Left lung (tissue), 10 donors: ENCODE data around the gene STRA8. TPM values are rescaled to one million over a fixed set of nuclear protein-coding genes. Genes with fewer than 3 reads are reported as not detected.
A peak's percentile ranks its signal among the peaks of the same experiment; 100 is the strongest.
"Not testable (repeated sequence)": the region's sequence is repeated elsewhere in the genome, so short reads cannot be mapped to it uniquely, and the experiment has no call there.

Experiments used
- ATAC-seq: fragments of 200-7000 bp; cut with Tn5 transposase; one replicate; pipeline ENCODE4 v1.9.1; 2020; ENCODE audit warnings: moderate library complexity
- DNase-seq, 4 donors: peaks; one replicate each; pipeline ENCODE4 v3.0.0-alpha.2; 2013 to 2020
- H3K27ac ChIP-seq, 2 donors: fragments of 200-600 bp; sonication (generic) in 1 of 2; one replicate each; pipeline versions ENCODE4 v1.5.0 to v1.8.0; 2020 to 2021
- H3K27me3 ChIP-seq, 2 donors: fragments of 200-600 bp; sonication (generic) in 1 of 2; one replicate each; pipeline versions ENCODE4 v1.5.0 to v1.8.0; 2020 to 2021
- H3K36me3 ChIP-seq, 2 donors: fragments of 200-600 bp; sonication (generic) in 1 of 2; one replicate each; pipeline versions ENCODE4 v1.5.0 to v1.8.0; 2020 to 2021
- H3K4me1 ChIP-seq, 2 donors: fragments of 200-600 bp; one replicate each; pipeline ENCODE4 v1.8.0; 2021
- H3K4me3 ChIP-seq, 2 donors: fragments of 200-600 bp; sonication (generic) in 1 of 2; one replicate each; pipeline versions ENCODE4 v1.5.0 to v1.8.0; 2020 to 2021; ENCODE audit warnings: mild to moderate bottlenecking in 1 of 2
- H3K9me3 ChIP-seq, 2 donors: fragments of 200-600 bp; sonication (generic) in 1 of 2; one replicate each; pipeline versions ENCODE4 v1.5.0 to v1.8.0; 2020 to 2021
- CTCF ChIP-seq, 2 donors: fragments of 200-600 bp; sonication (generic) in 1 of 2; IDR thresholded peaks; one replicate each; pipeline versions ENCODE4 v1.5.0 to v1.8.0; 2021; ENCODE audit warnings: antibody characterized with exemption in 2 of 2
- intact Hi-C, 2 donors: fragments of 100-400 bp; cut with DNase I; formaldehyde crosslinking; loops; one replicate each; pipeline versions ENCODE4 v1.11.2 to v1.14.2; 2022
- polyA plus RNA-seq, 6 donors: library from polyadenylated mRNA; unstranded; fragments of 120-200 nt; gene quantifications; one replicate each; pipeline ENCODE4 v1.2.1, GENCODE V29; 2013; ENCODE audit not compliant: insufficient read length in 6 of 6
- total RNA-seq, 2 donors: library from RNA; stranded (reverse); fragmentation: NEBNext Ultra II Directional; extraction: Animal tissue kit (Norgen Biotek cat#: 25700); gene quantifications; one replicate each; pipeline ENCODE4 v1.2.1, GENCODE V29; 2021
- donor health status: DM: no; HTN: yes; CAD: no.
- donor health status: DM: no; HTN: no; CAD: no.

Gene STRA8
- total and polyA plus RNA-seq, 8 donors, result 0.14 to 0.40 (median 0.20) TPM; not detected in 3

DNA sequence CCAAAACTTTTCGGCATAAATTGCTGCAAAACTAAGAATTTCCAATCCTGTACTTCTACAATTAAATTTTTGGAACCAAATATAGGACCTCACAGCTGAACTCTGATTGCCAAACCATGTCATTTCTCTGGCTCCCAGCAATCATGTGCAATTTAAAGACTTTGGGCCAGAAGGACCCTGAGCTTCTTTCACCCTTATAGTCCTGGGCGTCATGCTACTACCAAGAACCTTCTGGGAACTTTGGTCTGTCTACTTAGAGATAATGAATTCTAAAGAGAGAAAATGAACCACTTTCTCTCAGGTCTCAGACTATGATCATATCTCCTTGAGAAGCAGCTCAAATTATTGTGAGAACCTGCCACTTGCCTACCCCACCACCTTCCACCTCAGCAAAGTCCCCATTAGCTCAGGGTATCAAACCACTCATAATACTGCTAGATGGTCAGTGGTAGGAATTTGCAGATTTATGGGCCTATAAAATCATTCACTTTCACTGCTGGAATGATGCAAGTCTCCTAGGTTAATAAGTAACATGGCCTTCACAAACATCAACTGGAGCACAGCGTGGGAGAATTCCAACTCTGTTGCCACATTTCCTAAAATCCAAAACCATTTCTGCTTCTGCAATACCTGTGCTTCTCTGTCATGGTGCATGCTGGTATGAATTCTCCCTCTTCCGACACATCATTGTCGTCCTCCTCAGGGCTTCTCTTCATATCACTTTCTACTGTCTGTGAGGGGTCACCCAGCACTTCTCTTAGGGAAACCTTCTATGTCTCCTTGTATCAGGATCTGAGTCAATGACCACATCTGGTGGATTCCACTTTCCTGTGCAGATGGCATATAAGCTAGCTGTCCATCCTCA lies 15.8 kb upstream of the STRA8 start:
- Histone ChIP-seq H3K36me3 (no peaks in the 10 kb centered on the region), H3K4me1 (no peaks in the 10 kb centered on the region), H3K27me3 (no peaks in the 10 kb centered on the region), H3K9me3 (no peaks in the 10 kb centered on the region), H3K27ac (no peak overlapping the region), H3K4me3 (no peak overlapping the region)
- ATAC-seq (peak; percentile 47), DNase-seq (no peak)
- no peak for TF ChIP-seq CTCF (IDR thresholded peaks at IDR 0.05)
- intact Hi-C loops, result no loop called here

DNA sequence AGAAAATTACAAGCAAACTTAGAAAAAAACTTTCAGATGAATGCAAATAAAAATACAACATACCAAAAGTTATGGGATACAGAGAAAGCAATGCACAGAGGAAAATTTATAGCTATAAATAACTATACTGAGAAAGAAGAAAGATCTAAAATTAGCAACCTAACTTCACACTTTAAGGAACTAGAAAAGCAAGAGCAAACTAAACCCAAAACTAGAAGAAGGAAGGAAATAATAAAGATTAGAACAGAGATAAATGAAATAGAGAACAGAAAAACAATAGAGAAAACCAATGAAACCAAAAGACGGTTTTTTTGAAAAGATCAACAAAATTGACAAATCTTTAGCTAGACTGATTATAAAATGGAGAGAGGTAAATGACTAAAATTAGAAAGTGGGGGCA lies 9.6 kb upstream of the STRA8 start:
- Histone ChIP-seq H3K4me1 (no peaks in the 10 kb centered on the region), H3K36me3 (no peaks in the 10 kb centered on the region), H3K4me3 (no peak overlapping the region), H3K27me3 (no peaks in the 10 kb centered on the region), H3K9me3 (no peaks in the 10 kb centered on the region), H3K27ac (no peak overlapping the region)
- intact Hi-C loops, result no loop called here
- no peak for TF ChIP-seq CTCF (IDR thresholded peaks at IDR 0.05)
- no peak for ATAC-seq
- DNase-seq, result no peak

DNA sequence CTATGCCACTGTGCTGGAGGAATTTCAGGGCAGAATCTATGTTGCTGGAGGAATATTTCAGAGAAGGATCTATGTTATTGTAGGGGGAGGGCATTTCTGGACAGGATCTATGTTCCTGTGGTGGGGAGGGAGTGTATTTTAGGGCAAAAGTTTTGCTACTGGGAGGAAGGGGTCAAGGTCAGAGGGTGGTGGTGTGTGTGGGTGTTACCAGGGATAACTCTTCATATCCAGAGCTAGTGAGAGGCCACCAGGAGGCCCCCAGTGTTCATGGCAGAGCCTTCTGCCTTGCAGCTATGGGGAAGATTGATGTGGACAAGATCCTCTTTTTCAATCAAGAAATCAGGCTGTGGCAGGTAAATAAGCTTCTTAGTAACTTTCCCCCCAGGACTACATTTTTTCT lies 2.0 kb upstream of the STRA8 start:
- no peaks in the 10 kb centered on the region for H3K36me3 ChIP-seq
- no peak overlapping the region for H3K4me3 ChIP-seq
- TF ChIP-seq CTCF (IDR thresholded peaks at IDR 0.05), result no peak
- H3K27ac ChIP-seq, result no peak overlapping the region
- no peaks in the 10 kb centered on the region for H3K4me1 ChIP-seq
- intact Hi-C loops, result no loop called here
- no peaks in the 10 kb centered on the region for H3K27me3 ChIP-seq
- H3K9me3 ChIP-seq, result no peaks in the 10 kb centered on the region
- DNase-seq (no peak), ATAC-seq (no peak)

- Histone ChIP-seq H3K4me1 (no peaks in the 10 kb centered on the region), H3K27me3 (no peaks in the 10 kb centered on the region), H3K27ac (no peak overlapping the region), H3K36me3 (no peaks in the 10 kb centered on the region), H3K9me3 (no peaks in the 10 kb centered on the region), H3K4me3 (no peak overlapping the region)
- intact Hi-C loops, result no loop called here
- TF ChIP-seq CTCF (IDR thresholded peaks at IDR 0.05), result no peak
- DNase-seq (no peak), ATAC-seq (no peak)
These were observed 1.6 kb upstream of the STRA8 start for GRCh38 chr7:135232087-135232486.

GRCh38 chr7:135232720-135233119 lies 918 bp upstream of the STRA8 start:
- TF ChIP-seq CTCF (IDR thresholded peaks at IDR 0.05), result no peak
- Histone ChIP-seq H3K4me3 (no peak overlapping the region), H3K27me3 (no peaks in the 10 kb centered on the region), H3K4me1 (no peaks in the 10 kb centered on the region), H3K27ac (no peak overlapping the region), H3K9me3 (no peaks in the 10 kb centered on the region), H3K36me3 (no peaks in the 10 kb centered on the region)
- no peak for ATAC-seq
- no peak for DNase-seq
- intact Hi-C loops, result no loop called here

DNA sequence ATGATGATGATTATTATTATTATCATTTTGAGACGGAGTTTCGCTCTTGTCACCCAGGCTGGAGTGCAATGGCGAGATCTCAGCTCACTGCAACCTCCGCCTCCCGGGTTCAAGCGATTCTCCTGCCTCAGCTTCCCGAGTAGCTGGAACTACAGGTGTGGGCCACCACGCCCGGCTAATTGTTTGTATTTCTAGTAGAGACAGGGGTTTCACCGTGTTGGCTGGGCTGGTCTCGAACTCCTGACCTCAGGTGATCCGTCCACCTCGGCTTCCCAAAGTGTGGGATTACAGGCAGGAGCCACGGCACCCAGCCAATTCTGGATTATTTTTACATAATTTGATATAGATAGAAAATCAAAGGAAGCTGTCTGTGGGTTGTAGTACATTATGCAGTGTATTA lies 457 bp downstream of the STRA8 start:
- ATAC-seq, H3K4me3 ChIP-seq, H3K9me3 ChIP-seq, H3K4me1 ChIP-seq, DNase-seq, H3K36me3 ChIP-seq, H3K27me3 ChIP-seq, H3K27ac ChIP-seq, intact Hi-C loops: not testable (repeated sequence)
